Fibroblast of skin of back (primary cell): ENCODE data around the gene ARHGAP26.
A peak's percentile ranks its signal among the peaks of the same experiment; 100 is the strongest.

ENCODE experiments used
- DNase-seq: peaks from one replicate; pipeline ENCODE4 v3.0.0-alpha.2; 2013

Gene ARHGAP26

GRCh38 chr5:143234162-143234842 lies 464.1 kb downstream of the ARHGAP26 start:
- no peak for DNase-seq

GRCh38 chr5:143235423-143235822 lies 465.2 kb downstream of the ARHGAP26 start:
- peak; percentile 85 for DNase-seq

DNA sequence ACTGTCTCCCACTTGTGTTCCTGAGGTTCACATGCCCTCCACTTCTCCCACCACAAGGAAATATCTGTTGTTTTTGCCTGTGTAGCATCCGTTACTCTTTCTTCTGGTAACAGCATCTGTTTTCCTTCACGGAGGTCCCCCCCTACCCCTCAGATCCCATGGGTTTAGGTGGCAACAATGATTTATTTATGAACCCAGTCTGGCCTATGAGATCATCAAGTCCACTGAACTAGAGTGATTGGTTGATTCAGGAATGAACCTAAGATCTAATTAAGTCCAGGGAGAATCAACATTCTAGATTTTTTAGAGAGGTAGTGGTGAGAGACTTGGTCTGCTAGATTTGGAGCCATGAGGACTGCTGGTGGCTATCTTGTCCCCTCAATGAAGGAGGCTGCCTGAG lies 466.5 kb downstream of the ARHGAP26 start:
- no peak for DNase-seq

DNA sequence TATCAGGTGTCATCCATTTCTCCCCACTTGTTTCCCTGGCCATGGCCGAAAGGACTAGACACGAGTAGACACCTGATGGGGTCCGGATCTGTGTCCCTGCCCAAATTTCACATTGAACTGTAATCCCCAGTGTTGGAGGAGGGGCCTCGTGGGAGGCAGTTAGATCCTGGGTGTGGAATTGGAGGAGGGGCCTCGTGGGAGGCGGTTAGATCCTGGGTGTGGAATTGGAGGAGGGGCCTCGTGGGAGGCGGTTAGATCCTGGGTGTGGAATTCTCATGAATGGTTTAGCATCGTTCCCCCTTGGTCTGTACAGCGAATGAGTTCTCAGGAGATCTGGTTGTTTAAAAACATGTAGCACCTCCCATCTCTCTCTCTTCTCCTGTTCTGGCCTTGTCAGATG lies 467.5 kb downstream of the ARHGAP26 start:
- no peak for DNase-seq

GRCh38 chr5:143238620-143239019 lies 468.4 kb downstream of the ARHGAP26 start:
- DNase-seq = no peak

- no peak for DNase-seq
Measured at GRCh38 chr5:143239882-143240518, 469.8 kb downstream of the ARHGAP26 start.

- peak; percentile 68 for DNase-seq
Measured at GRCh38 chr5:143241892-143242291, 471.7 kb downstream of the ARHGAP26 start.

DNA sequence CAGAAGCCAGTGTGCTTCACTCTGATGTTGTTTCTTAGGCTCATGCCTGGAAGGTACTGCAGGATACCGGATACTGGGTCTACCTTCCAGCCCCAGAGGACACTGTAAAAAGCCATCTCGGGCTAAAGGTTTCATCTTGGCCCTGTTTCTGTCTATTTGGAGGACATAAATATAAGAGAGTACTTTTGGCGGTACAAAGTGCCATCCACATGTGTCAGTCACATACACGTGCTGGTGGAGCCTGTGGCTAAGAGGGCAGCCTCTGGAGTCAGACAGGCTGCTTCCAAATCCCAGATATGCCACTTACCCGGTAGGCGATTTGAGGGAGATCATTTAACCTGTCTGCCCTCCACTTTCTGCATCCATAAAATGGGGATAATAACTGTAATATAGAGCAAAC lies 472.9 kb downstream of the ARHGAP26 start:
- no peak for DNase-seq

DNA sequence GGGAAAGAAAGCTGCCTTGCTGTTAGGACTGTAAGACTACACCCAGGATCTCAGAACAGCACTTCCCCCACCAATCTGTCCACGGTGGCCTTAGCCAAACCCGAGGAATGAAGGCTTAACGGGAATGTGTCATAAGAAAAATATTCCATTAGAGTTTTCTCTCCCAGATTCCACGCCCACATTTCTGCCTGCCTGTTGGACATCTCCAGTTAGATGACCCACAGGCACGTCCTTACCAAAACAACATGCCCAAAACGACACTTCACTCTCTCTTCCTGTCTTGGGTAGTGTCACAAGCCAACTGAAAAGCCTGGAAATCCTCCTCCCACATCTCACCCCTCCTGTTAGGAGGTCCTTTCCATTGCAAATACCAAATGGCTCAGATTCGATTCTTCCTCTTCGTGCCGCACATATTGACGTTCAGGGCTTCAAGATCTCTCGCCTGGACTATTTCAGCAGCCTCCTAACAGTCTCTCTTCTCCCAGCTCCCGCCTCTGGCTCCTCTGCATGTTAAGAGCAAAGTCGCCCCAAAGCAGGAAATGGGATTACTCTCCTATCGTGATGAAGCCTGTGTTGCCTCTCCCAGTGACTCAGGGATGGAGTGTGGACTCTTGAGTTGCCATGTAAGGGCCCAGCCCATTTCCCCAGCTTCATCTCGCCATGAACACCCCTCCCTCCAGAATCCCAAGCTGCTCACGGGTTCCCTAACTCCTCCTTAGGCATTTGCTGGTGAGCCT lies 474.0 kb downstream of the ARHGAP26 start:
- DNase-seq = peak; percentile 100

- no peak for DNase-seq
Measured at GRCh38 chr5:143244990-143245389, 474.8 kb downstream of the ARHGAP26 start.

DNA sequence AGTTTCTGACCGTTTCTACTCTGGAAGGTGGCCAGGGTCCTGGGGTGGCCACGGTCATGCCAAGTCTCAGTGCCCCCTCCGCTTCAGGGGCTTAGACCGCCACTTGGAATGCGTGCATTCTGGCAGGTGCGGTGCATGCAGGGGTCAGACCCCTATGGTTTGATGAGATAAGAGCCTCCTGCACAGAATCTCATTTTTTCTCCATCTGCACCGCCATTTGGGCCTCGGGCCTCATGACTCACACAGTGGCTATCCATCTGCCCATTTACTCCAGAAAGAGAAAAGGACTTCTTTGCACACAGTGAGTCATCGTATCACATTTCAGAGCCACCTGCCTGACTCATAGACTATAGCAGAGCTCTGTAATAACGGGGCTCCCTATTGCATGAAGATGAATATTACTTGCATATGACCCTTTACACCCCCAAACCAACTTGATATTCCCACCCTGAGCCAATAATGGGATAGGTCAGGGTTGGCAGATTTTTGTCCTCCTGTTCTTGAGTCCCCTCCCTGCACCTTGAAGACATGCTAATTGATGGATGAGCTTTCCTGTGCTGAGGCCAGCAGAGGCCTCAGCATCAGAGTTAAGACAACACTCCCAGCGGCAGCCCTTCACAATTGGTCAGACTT lies 475.9 kb downstream of the ARHGAP26 start:
- peak; percentile 94 for DNase-seq

- no peak for DNase-seq
Measured at GRCh38 chr5:143247134-143247815, 477.1 kb downstream of the ARHGAP26 start.

- DNase-seq = no peak
Measured at GRCh38 chr5:143248391-143248790, 478.2 kb downstream of the ARHGAP26 start.

DNA sequence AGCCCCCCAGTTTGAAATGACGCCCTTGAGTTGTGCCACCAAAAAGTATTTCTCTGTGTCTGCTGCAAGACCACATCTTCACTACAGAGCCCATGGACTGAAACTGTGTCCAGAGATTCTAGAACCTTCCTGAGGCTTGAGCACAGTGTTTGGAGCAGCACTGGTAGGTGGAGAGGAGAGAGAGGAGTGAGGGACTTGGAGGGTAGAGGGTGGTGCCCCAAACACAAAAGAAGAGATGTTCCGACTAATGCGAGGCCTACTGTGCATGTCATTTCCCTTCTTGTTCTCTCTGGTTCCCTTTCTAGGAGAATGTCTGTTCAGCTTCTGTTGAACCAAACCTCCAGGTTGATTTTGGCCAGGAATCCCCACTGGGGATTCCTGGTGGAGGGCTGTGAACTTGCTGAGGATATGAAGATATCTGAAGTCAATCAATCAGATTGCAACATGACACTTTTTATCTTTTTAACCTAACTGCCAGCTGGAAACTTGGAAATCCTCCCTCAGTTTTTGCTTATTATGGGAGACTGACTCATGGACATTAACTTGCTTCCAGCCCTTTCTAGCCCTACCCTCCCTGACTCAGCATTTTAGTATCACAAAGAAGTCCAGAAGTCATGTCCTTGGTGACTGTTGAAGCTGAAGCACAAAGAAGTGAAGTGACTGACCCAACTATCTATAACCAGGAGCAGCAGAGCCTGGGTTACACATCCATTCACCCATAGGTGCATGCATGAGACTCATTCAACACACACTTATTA lies 478.8 kb downstream of the ARHGAP26 start:
- peak; percentile 81 for DNase-seq

GRCh38 chr5:143249851-143250250 lies 479.7 kb downstream of the ARHGAP26 start:
- DNase-seq = no peak

DNA sequence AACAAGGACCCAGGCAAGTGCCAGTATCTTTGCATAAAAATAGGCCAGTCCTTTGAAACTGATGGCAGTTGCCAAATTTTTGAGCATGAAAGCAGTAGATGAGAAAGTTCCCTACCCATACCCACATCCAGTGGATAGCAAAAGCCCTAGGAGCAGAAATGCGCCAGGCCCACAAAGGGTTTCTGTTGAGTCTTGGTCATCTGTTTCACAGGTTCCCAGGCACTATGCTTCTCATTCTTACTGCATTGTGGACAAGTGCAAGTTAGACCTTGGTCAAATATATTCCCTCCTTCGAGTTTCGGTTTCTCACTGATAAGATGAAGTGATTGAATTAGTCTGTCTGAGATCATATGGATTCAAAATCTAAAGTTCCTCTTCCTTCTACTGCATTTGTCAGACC lies 481.0 kb downstream of the ARHGAP26 start:
- no peak for DNase-seq

DNA sequence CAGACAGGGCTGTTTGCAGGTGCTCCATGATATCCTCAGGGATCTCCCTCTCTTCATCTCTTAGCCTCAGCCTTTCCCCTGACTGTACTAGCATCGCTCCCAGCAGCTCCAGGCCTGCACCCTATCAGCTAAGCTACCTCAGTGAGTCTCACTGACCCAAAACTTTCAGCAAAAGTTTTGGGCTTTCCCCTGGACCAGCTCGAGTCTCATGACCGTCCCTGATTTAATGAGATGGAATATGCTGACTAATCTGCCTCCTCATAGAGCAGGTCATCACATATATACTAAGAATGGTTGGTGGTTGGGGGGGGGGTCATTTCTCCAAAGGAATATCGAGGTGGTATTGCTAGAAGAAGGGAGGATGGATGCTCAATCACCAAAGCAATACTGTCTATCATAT lies 481.8 kb downstream of the ARHGAP26 start:
- DNase-seq = no peak

GRCh38 chr5:143254819-143255218 lies 484.6 kb downstream of the ARHGAP26 start:
- no peak for DNase-seq

- DNase-seq = no peak
Measured at GRCh38 chr5:143258559-143259253, 488.5 kb downstream of the ARHGAP26 start.

GRCh38 chr5:143259254-143259605 lies 489.1 kb downstream of the ARHGAP26 start:
- DNase-seq = no peak

DNA sequence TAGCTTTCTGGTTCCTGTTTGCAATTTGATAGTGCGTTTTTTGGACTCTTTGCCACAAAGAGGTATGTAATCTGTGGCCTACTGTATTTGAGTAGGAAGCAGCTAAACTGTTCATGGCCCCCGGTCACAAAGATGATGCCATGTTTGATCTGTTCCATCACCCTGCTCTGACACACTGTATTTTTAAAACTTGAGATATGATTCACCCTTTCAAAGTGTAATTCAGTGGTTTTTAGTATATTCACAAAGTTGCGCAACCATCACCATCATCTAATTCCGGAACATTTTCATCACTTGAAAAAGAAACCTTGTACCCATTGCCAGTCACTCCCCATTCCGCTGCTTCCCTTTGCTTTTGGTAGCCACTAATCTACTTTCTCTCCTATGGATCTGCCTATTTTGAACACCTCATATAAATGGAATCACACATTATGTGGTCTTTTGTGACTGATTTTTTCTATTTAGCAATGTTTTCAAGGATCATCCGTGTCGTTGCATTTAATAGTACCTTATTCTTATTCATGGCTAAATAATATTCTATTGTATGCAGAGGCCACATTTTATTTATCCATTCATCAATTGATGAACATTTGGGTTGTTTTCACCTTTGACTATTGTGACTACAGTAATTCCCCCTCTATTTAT lies 491.7 kb downstream of the ARHGAP26 start:
- peak; percentile 29 for DNase-seq
